ENCODE measurements around the gene DRD4. TPM values are rescaled to one million over a fixed set of nuclear protein-coding genes. Genes with fewer than 3 reads are reported as not detected.

The DRD4 gene
- total and polyA plus RNA-seq, 4 experiments from 2014 or later, result 0.64 to 1.0 TPM; not detected in 2

DNA sequence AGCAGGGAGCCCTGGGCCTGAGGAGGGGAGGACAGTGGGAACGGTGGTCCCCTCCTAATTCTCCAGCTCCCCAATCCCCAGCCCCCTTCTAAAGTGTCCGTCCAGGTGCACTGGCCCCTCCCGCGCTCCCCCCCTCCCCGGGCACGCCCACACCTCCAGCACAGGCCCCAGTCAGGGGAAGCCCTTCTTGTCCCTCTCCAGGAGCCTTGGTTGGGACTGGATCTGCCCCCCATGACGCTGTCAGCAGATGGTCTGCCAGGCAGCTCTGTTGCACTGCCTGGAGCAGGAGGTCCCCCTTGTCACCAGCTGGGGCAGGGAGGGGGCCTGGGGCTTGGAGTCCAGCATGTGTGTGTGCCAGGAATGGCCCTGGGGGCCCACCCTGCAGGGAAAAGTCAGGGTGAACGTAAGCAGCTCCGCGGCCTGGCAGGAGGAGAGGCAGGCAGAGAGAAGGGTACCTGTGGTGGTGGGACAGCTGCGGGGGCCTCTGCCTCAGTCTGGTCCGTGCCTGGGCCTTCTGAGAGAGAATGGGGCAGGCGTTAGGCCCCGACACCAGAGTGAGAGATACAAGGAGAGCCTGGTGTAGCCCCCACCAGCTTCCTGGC is 22.9 kb upstream of the DRD4 start:
- H3K4me3 Mint-ChIP-seq, result peak overlapping the region; percentile 67 to 83 (median 76)
- Histone ChIP-seq H3K27me3 (ENCODE audit: insufficient read depth, low read length) (no peaks in the 10 kb centered on the region), H3K4me3 (ENCODE audit: low read length in 2 of 2) (no peak overlapping the region), H3K4me1 (ENCODE audit: insufficient read depth, low read length) (peaks cover 29% of the 10 kb centered on the region), H3K9me3 (ENCODE audit: control insufficient read depth in 1 of 2, low read length in 2 of 2) (no peaks in the 10 kb centered on the region), H3K36me3 (ENCODE audit: insufficient read depth, low read length) (peaks cover 32% of the 10 kb centered on the region), H3K27ac (ENCODE audit: low read depth, low read length) (peak overlapping the region; percentile 96)
- peak overlapping the region; percentile 64 to 93 (median 90) for H3K27ac Mint-ChIP-seq
- peaks cover 0 to 4% (median 0%) of the 10 kb centered on the region in 8 donors for H3K9me3 Mint-ChIP-seq
- intact Hi-C loops (cut with micrococcal nuclease), result no loop called here
- ChIA-PET POLR2A (ENCODE audit: partially characterized antibody) (interaction anchor here (0.7 to 4.1 kb wide), 8 partner anchors 26 to 195 kb away, joined by 3 to 27 read pairs (median 5); partner anchors contain the start of genes PHRF1 and RPLP2), CTCF (ENCODE audit: partially characterized antibody) (interaction anchor here (0.7 to 1.3 kb wide), 2 partner anchors 82 to 152 kb away, joined by 3 to 5 read pairs; no protein-coding TSS in a partner anchor)
- DNase-seq, result no peak
- H3K27me3 Mint-ChIP-seq, result no peaks in the 10 kb centered on the region
- peaks cover 6 to 35% (median 20%) of the 10 kb centered on the region in 4 donors for H3K4me1 Mint-ChIP-seq
- peaks cover 4 to 19% of the 10 kb centered on the region in 2 donors for H3K36me3 Mint-ChIP-seq

GRCh38 chr11:614623-615503 is 22.2 kb upstream of the DRD4 start:
- H3K27me3 Mint-ChIP-seq, result no peaks in the 10 kb centered on the region
- peak overlapping the region; percentile 90 to 96 (median 93) for H3K4me3 Mint-ChIP-seq
- Histone ChIP-seq H3K36me3 (ENCODE audit: insufficient read depth, low read length) (peaks cover 30% of the 10 kb centered on the region), H3K27me3 (ENCODE audit: insufficient read depth, low read length) (no peaks in the 10 kb centered on the region), H3K9me3 (ENCODE audit: control insufficient read depth in 1 of 2, low read length in 2 of 2) (no peaks in the 10 kb centered on the region), H3K4me1 (ENCODE audit: insufficient read depth, low read length) (peaks cover 29% of the 10 kb centered on the region), H3K4me3 (ENCODE audit: low read length in 2 of 2) (peak overlapping the region; percentile 78 to 80), H3K27ac (ENCODE audit: low read depth, low read length) (peak overlapping the region; percentile 96)
- peaks cover 0 to 4% (median 0%) of the 10 kb centered on the region in 8 donors for H3K9me3 Mint-ChIP-seq
- DNase-seq, result peak in 1 of 5 donors; percentile 46
- CTCF ChIA-PET (ENCODE audit: partially characterized antibody), result no interaction called here
- H3K4me1 Mint-ChIP-seq, result peaks cover 6 to 35% (median 20%) of the 10 kb centered on the region in 4 donors
- POLR2A ChIA-PET (ENCODE audit: partially characterized antibody), result interaction anchor here (0.7 to 4.1 kb wide), 13 partner anchors 10 to 123 kb away, joined by 3 to 27 read pairs (median 4); partner anchors contain the start of genes LMNTD2, PHRF1, RASSF7 and SCT
- peak overlapping the region; percentile 87 to 96 (median 93) for H3K27ac Mint-ChIP-seq
- intact Hi-C loops (cut with micrococcal nuclease), result loop anchor here (1.0 to 5.0 kb wide), 3 partner anchors 39 to 192 kb away; partner anchors contain the start of genes DEAF1, PHRF1, PIDD1 and RPLP2
- H3K36me3 Mint-ChIP-seq, result peaks cover 4 to 19% of the 10 kb centered on the region in 2 donors

- Histone ChIP-seq H3K4me1 (ENCODE audit: insufficient read depth, low read length) (peaks cover 29% of the 10 kb centered on the region), H3K4me3 (ENCODE audit: low read length in 2 of 2) (peak within 1 kb of the TSS; percentile 78 to 80), H3K27me3 (ENCODE audit: insufficient read depth, low read length) (no peaks in the 10 kb centered on the region), H3K36me3 (ENCODE audit: insufficient read depth, low read length) (peaks cover 24% of the 10 kb centered on the region), H3K27ac (ENCODE audit: low read depth, low read length) (peak within 1 kb of the TSS; percentile 96), H3K9me3 (ENCODE audit: control insufficient read depth in 1 of 2, low read length in 2 of 2) (no peaks in the 10 kb centered on the region)
- H3K36me3 Mint-ChIP-seq, result peaks cover 4 to 18% of the 10 kb centered on the region in 2 donors
- H3K4me1 Mint-ChIP-seq, result peaks cover 6 to 35% (median 20%) of the 10 kb centered on the region in 4 donors
- DNase-seq, result peak; percentile 79 to 89 (median 83)
- POLR2A ChIA-PET (ENCODE audit: partially characterized antibody), result interaction anchor here (0.6 to 1.5 kb wide), 13 partner anchors 11 to 80 kb away, joined by 3 to 13 read pairs (median 3); partner anchors contain the start of genes DEAF1, LMNTD2, PHRF1 and RASSF7
- H3K4me3 Mint-ChIP-seq, result peak within 1 kb of the TSS; percentile 90 to 96 (median 93)
- intact Hi-C loops (cut with micrococcal nuclease), result loop anchor here (1.0 to 5.0 kb wide), 3 partner anchors 39 to 192 kb away; partner anchors contain the start of genes DEAF1, PHRF1, PIDD1 and RPLP2
- H3K27ac Mint-ChIP-seq, result peak within 1 kb of the TSS; percentile 89 to 96 (median 93)
- H3K27me3 Mint-ChIP-seq, result no peaks in the 10 kb centered on the region
- CTCF ChIA-PET (ENCODE audit: partially characterized antibody), result no interaction called here
- peaks cover 0 to 4% (median 0%) of the 10 kb centered on the region in 8 donors for H3K9me3 Mint-ChIP-seq
These were observed 21.4 kb upstream of the DRD4 start, which contains the start of gene IRF7 for GRCh38 chr11:615504-616319. IRF7 (minus strand) TSS chr11:615950; CDS start chr11:615364, 586 bp downstream.

DNA sequence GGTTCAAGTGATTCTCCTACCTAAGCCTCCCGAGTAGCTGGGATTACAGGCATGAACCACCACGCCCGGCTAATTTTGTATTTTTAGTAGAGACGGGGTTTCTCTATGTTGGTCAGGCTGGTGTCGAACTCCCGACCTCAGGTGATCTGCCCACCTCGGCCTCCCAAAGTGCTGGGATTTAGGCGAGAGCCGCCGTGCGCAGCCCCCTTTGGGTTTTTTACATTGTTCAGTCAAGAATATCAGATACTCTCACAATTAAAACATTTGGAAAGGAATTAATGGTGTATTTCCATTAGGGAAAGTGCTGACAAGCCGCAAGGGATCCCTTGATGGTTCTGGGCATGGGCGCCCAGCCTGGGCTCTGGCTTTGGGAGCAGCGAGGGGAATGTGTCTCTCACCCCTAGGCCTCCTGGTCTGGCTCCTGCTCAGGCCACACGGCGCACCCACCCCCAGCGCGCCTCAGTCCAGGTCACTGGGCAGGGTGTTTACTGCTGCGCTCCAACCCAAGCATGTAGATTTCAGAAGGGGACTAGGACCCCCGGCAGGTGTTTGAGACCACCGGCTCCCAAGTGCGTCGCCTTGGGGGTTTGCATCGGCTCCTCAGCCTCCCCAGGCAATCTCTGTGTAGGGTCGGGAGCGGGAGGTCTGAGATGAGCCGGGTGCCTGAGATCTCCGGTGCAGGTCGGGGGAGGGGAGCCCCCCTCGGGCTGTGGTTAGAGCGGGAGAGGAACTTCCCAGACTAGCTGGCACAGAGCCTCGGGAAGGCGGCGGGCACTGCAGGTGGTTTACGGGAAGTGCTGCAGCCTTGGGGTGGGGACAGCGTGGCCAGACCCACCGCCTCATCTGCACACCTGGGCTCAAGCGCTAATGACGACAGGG is 20.5 kb upstream of the DRD4 start:
- H3K4me1 Mint-ChIP-seq, result peaks cover 6 to 35% (median 20%) of the 10 kb centered on the region in 4 donors
- H3K36me3 ChIP-seq (ENCODE audit: insufficient read depth, low read length), result peaks cover 15% of the 10 kb centered on the region
- ChIA-PET POLR2A (ENCODE audit: partially characterized antibody) (interaction anchor here (0.6 to 1.5 kb wide), 9 partner anchors 10 to 80 kb away, joined by 3 to 13 read pairs (median 4); partner anchors contain the start of genes DEAF1, LMNTD2, PHRF1 and RASSF7), CTCF (ENCODE audit: partially characterized antibody) (no interaction called here)
- H3K27me3 Mint-ChIP-seq, result no peaks in the 10 kb centered on the region
- peaks cover 0 to 4% (median 0%) of the 10 kb centered on the region in 8 donors for H3K9me3 Mint-ChIP-seq
- no peaks in the 10 kb centered on the region for H3K27me3 ChIP-seq (ENCODE audit: insufficient read depth, low read length)
- H3K4me3 ChIP-seq (ENCODE audit: low read length in 2 of 2), result peak overlapping the region in 1 of 2 donors; percentile 80
- no peaks in the 10 kb centered on the region for H3K9me3 ChIP-seq (ENCODE audit: control insufficient read depth in 1 of 2, low read length in 2 of 2)
- H3K27ac Mint-ChIP-seq, result peak overlapping the region; percentile 41 to 96 (median 90)
- peak overlapping the region; percentile 90 to 96 (median 93) for H3K4me3 Mint-ChIP-seq
- intact Hi-C loops (cut with micrococcal nuclease), result loop anchor here (5.0 kb wide), 1 partner anchor 191 kb away; the partner anchor contains the start of genes PIDD1 and RPLP2
- peaks cover 4 to 15% of the 10 kb centered on the region in 2 donors for H3K36me3 Mint-ChIP-seq
- H3K27ac ChIP-seq (ENCODE audit: low read depth, low read length), result peak overlapping the region; percentile 96
- DNase-seq, result peak in 1 of 5 donors; percentile 37
- peaks cover 29% of the 10 kb centered on the region for H3K4me1 ChIP-seq (ENCODE audit: insufficient read depth, low read length)

DNA sequence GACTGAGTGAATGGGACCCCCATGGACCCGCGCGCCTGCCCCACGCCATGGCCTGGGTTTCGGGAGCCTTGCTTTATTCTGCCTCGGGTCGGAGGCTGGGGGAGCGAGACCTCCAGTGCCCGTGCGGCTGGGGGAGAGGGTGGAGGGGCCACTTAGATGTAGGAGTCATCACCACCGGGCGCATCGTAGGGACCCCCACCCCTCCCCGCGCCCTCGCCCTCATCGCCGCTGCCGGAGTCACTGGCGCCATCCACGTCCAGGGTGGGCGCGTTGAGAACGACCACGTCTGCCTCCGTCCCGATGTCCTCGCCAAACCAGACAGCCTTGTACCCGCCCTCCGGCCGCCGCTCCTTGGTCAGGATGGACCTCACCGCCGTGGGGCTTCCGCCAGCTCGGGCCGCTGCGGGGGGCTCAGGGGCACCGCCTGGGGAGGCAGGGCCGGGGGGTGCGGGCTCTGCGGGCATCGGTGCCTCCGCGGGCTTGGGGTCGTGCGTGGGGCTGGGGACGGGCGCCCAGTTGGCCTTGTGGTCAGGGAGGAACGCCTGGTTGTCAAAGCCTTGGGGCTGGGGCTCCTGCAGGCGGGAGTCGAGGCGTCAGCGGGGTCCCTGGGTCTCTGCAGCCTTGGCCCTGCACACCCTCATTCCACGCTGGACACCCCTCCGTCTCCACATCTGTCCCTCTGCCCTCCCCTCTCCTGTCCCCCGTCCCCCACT is 19.7 kb upstream of the DRD4 start:
- POLR2A ChIA-PET (ENCODE audit: partially characterized antibody), result no interaction called here
- Mint-ChIP-seq H3K4me1 (peaks cover 4 to 31% (median 16%) of the 10 kb centered on the region in 4 donors), H3K27ac (peak overlapping the region in 1 of 7 donors; percentile 90)

More for the DNA sequence above, 19.7 kb upstream of the DRD4 start:
- H3K36me3 ChIP-seq (ENCODE audit: insufficient read depth, low read length), result peaks cover 8% of the 10 kb centered on the region
- no peaks in the 10 kb centered on the region for H3K27me3 ChIP-seq (ENCODE audit: insufficient read depth, low read length)
- CTCF ChIA-PET (ENCODE audit: partially characterized antibody), result no interaction called here
- H3K36me3 Mint-ChIP-seq, result peaks cover 0 to 7% of the 10 kb centered on the region in 2 donors
- H3K4me3 Mint-ChIP-seq, result no peak overlapping the region
- H3K9me3 ChIP-seq (ENCODE audit: control insufficient read depth in 1 of 2, low read length in 2 of 2), result no peaks in the 10 kb centered on the region
- no peak overlapping the region for H3K27ac ChIP-seq (ENCODE audit: low read depth, low read length)
- H3K4me3 ChIP-seq (ENCODE audit: low read length in 2 of 2), result no peak overlapping the region
- peaks cover 29% of the 10 kb centered on the region for H3K4me1 ChIP-seq (ENCODE audit: insufficient read depth, low read length)
- H3K27me3 Mint-ChIP-seq, result no peaks in the 10 kb centered on the region
- DNase-seq, result peak in 1 of 5 donors; percentile 42
- intact Hi-C loops (cut with micrococcal nuclease), result loop anchor here (5.0 kb wide), 1 partner anchor 190 kb away; the partner anchor contains the start of genes PIDD1 and RPLP2
- peaks cover 0 to 4% (median 0%) of the 10 kb centered on the region in 8 donors for H3K9me3 Mint-ChIP-seq
